Skeletal muscle cell (primary cell): ENCODE measurements around the gene DCP1A.

Experiments used
- DNase-seq: peaks from one replicate; pipeline ENCODE4 v3.0.0-alpha.2; 2010; ENCODE audit warnings: low read depth
- H3K4me3 ChIP-seq: 2 replicates; pipeline ENCODE4 v1.5.1; 2011; ENCODE audit warnings: low read depth, mild to moderate bottlenecking, control low read depth, low read length, moderate library complexity

Gene DCP1A

DNA sequence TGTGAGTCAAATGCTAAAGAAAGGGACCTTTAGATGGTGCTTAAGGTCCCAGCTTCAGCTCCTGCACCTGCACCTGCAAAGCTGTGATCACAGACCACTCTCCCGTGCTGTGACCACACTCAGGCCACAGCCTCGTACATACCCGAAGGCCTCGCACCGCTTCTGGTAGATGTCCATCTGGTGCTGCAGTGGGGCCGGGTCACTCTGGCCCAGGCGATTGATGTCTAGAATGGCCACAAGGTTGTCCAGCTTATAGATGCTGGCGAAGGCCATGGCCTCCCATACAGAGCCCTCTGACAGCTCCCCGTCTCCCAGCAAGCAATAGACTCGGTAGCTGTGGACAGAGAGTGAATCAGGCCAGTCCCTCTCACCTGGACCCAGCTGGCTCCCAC lies 112.5 kb downstream of the DCP1A start:
- DNase-seq, result no peak

GRCh38 chr3:53234130-53234840 lies 113.1 kb downstream of the DCP1A start:
- H3K4me3 ChIP-seq, result no peak overlapping the region
- no peak for DNase-seq

More for the DNA sequence above, 112.5 kb downstream of the DCP1A start:
- H3K4me3 ChIP-seq, result no peak overlapping the region
